HG02852 (cell line): ENCODE data around the gene AKAP12.
"Not testable (repeated sequence)": the region's sequence is repeated elsewhere in the genome, so short reads cannot be mapped to it uniquely, and the experiment has no call there.

Experiments
- ATAC-seq: cut with Tn5 transposase; IDR thresholded peaks from one replicate; pipeline ENCODE4 v1.9.1; 2021; ENCODE audit warnings: mild to moderate bottlenecking, moderate library complexity; ENCODE audit not compliant: unreplicated experiment

AKAP12 gene

GRCh38 chr6:151376440-151376839 lies 136.7 kb downstream of the AKAP12 start:
- no peak for ATAC-seq

GRCh38 chr6:151377095-151377494 lies 137.3 kb downstream of the AKAP12 start:
- no peak for ATAC-seq

- ATAC-seq: peak; percentile 62
Measured at GRCh38 chr6:151379933-151380847, 140.4 kb downstream of the AKAP12 start.

- no peak for ATAC-seq
Measured at GRCh38 chr6:151380848-151381205, 141.1 kb downstream of the AKAP12 start.

- ATAC-seq: no peak
Measured at GRCh38 chr6:151381722-151382121, 142.0 kb downstream of the AKAP12 start.

GRCh38 chr6:151382631-151383030 lies 142.9 kb downstream of the AKAP12 start:
- not testable (repeated sequence) for ATAC-seq

- ATAC-seq: no peak
Measured at GRCh38 chr6:151384151-151384550, 144.4 kb downstream of the AKAP12 start.

- no peak for ATAC-seq
Measured at GRCh38 chr6:151385177-151385576, 145.4 kb downstream of the AKAP12 start.

GRCh38 chr6:151387175-151387970 lies 147.6 kb downstream of the AKAP12 start:
- no peak for ATAC-seq

GRCh38 chr6:151388236-151388635 lies 148.5 kb downstream of the AKAP12 start:
- ATAC-seq: no peak

GRCh38 chr6:151388997-151389617 lies 149.3 kb downstream of the AKAP12 start:
- ATAC-seq: no peak

- peak; percentile 59 for ATAC-seq
Measured at GRCh38 chr6:151389618-151390275, 150.0 kb downstream of the AKAP12 start.

- ATAC-seq: peak; percentile 73
Measured at GRCh38 chr6:151390276-151390850, 150.6 kb downstream of the AKAP12 start.

- peak; percentile 11 for ATAC-seq
Measured at GRCh38 chr6:151390851-151391470, 151.2 kb downstream of the AKAP12 start.

- peak; percentile 7 for ATAC-seq
Measured at GRCh38 chr6:151391471-151392413, 152.0 kb downstream of the AKAP12 start, which contains the start of gene ZBTB2. Gene ZBTB2, minus strand, starts transcription at chr6:151391559. Its CDS starts 17,922 bp downstream, at chr6:151373637.

GRCh38 chr6:151392427-151392826 lies 152.7 kb downstream of the AKAP12 start:
- ATAC-seq: no peak

GRCh38 chr6:151393410-151393809 lies 153.6 kb downstream of the AKAP12 start:
- no peak for ATAC-seq

- ATAC-seq: no peak
Measured at GRCh38 chr6:151399679-151400078, 159.9 kb downstream of the AKAP12 start.

GRCh38 chr6:151400473-151400872 lies 160.7 kb downstream of the AKAP12 start:
- no peak for ATAC-seq
